ENCODE measurements around the gene TNK1. TPM values are rescaled to one million over a fixed set of nuclear protein-coding genes. Genes with fewer than 3 reads are reported as not detected.

TNK1 gene
- polyA plus RNA-seq, 1 of the 3 experiments (the other 2 are of a cell fraction), result 0.64 TPM

DNA sequence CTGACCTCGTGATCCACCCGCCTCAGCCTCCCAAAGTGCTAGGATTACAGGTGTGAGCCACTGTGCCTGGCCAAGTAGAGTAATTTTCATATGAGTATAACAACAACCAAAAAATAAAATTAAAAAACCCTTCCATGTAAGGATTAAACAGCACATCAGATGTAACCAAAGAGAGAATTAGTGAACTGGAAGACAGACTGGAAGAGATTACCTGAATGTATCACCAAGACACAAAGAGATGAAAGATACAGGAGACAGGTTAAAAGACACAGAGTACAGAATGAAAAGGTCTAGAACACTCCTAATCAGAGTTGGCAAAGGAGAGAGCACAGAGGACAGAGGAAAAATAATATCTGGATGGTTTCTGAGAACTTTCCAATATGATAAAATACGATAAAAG is 1.8 kb upstream of the TNK1 start:
- H3F3A ChIP-seq (replicated peaks; ENCODE audit: insufficient read depth), result no peaks in the 10 kb centered on the region
- TF ChIP-seq RXRA (IDR thresholded peaks at IDR 0.05; ENCODE audit: borderline replicate concordance, low read depth) (no peak), TAF1 (IDR thresholded peaks at IDR 0.05; ENCODE audit: borderline replicate concordance, low read depth, low read length) (no peak)
- TF ChIP-seq, protein P1, sequence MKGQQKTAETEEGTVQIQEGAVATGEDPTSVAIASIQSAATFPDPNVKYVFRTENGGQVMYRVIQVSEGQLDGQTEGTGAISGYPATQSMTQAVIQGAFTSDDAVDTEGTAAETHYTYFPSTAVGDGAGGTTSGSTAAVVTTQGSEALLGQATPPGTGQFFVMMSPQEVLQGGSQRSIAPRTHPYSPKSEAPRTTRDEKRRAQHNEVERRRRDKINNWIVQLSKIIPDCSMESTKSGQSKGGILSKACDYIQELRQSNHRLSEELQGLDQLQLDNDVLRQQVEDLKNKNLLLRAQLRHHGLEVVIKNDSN (IDR thresholded peaks at IDR 0.05; ENCODE audit: borderline replicate concordance, low read depth), result no peak
- POLR2A ChIA-PET, result no interaction called here
- no peaks in the 10 kb centered on the region for H4K20me1 ChIP-seq (ENCODE audit: insufficient read depth)
- CTCF ChIA-PET, result no interaction called here
- H3K4me3 ChIP-seq (ENCODE audit: low read depth in 2 of 2, low read length in 1 of 2), result no peak overlapping the region
- H3K9ac ChIP-seq, result no peak overlapping the region
- WGBS (ENCODE audit: low lambda C conversion rate), result 81% methylated on average over 3 of the region's 3 CpGs
- no peak overlapping the region for H2AFZ ChIP-seq (ENCODE audit: low read depth)
- H3K79me2 ChIP-seq (ENCODE audit: insufficient read depth), result no peaks in the 10 kb centered on the region
- no peaks in the 10 kb centered on the region for H3K36me3 ChIP-seq (replicated peaks in 1 of 2; ENCODE audit: control insufficient read depth in 1 of 2, insufficient read depth in 2 of 2, low read length in 1 of 2)
- H3K27me3 ChIP-seq (ENCODE audit: insufficient read depth), result peaks cover 8% of the 10 kb centered on the region; the same call in 1 of the 2 replicates
- H3K4me2 ChIP-seq, result no peak overlapping the region
- no peak overlapping the region for H3K27ac ChIP-seq (ENCODE audit: low read depth in 2 of 2, low read length in 1 of 2)
- H3K4me1 ChIP-seq (ENCODE audit: control insufficient read depth in 1 of 2, insufficient read depth in 2 of 2, low read depth in 1 of 2, low read length in 1 of 2), result peaks cover 0 to 26% of the 10 kb centered on the region in 2 experiments; a peak in 2 of 4 replicates
- H3K9me2 ChIP-seq, result no peaks in the 10 kb centered on the region
- H3K9me3 ChIP-seq, result no peaks in the 10 kb centered on the region
- DNase-seq, result no peak

DNA sequence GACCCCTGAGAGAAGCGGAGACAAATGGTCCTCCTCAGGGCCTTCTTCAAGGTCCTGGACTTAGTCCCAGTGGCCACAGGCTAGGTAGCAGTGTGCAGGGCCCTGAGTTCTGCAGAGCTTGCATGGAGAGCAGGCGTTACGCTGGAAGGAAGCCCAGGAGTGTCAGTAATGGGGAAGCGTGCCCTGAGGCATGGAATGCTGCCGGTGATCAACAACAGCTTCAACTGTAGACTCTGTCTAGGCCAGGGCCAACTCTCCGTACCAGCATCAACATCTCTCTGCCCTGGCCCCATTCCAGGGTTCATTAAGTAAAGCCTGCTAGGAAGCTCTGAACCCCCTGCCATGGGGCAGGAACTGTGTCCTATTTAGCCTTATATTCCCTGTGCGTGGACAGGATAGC is 568 bp upstream of the TNK1 start:
- Histone ChIP-seq H4K20me1 (ENCODE audit: insufficient read depth) (no peaks in the 10 kb centered on the region), H3K9ac (no peak overlapping the region), H3K4me2 (peak overlapping the region; percentile 37; the same call in 1 of the 2 replicates), H3K79me2 (ENCODE audit: insufficient read depth) (no peaks in the 10 kb centered on the region), H3K27me3 (ENCODE audit: insufficient read depth) (peaks cover 8% of the 10 kb centered on the region; the same call in 1 of the 2 replicates), H3K36me3 (replicated peaks in 1 of 2; ENCODE audit: control insufficient read depth in 1 of 2, insufficient read depth in 2 of 2, low read length in 1 of 2) (no peaks in the 10 kb centered on the region), H3K9me2 (no peaks in the 10 kb centered on the region), H2AFZ (ENCODE audit: low read depth) (no peak overlapping the region), H3K27ac (ENCODE audit: low read depth in 2 of 2, low read length in 1 of 2) (no peak overlapping the region), H3K4me1 (ENCODE audit: control insufficient read depth in 1 of 2, insufficient read depth in 2 of 2, low read depth in 1 of 2, low read length in 1 of 2) (peaks cover 0 to 32% of the 10 kb centered on the region in 2 experiments; a peak in 2 of 4 replicates), H3K4me3 (ENCODE audit: low read depth in 2 of 2, low read length in 1 of 2) (no peak overlapping the region), H3F3A (replicated peaks; ENCODE audit: insufficient read depth) (no peaks in the 10 kb centered on the region), H3K9me3 (no peaks in the 10 kb centered on the region)
- TF ChIP-seq TAF1 (IDR thresholded peaks at IDR 0.05; ENCODE audit: borderline replicate concordance, low read depth, low read length) (no peak), CHD2 (IDR thresholded peaks at IDR 0.05; ENCODE audit: low read length, partially characterized antibody) (no peak), SMC3 (IDR thresholded peaks at IDR 0.05; ENCODE audit: low read depth, low read length) (no peak), FOXJ3 (CRISPR knock-in tag; IDR thresholded peaks at IDR 0.05) (no peak), NRF1 (IDR thresholded peaks at IDR 0.05; ENCODE audit: low read depth, low read length) (no peak), RXRA (IDR thresholded peaks at IDR 0.05; ENCODE audit: borderline replicate concordance, low read depth) (no peak), EZH2phosphoT487 (IDR thresholded peaks at IDR 0.05; ENCODE audit: borderline replicate concordance, low read depth) (no peak), FOXM1 (IDR thresholded peaks at IDR 0.05; ENCODE audit: low read depth) (no peak), YY1 (IDR thresholded peaks at IDR 0.05; ENCODE audit: low read depth) (no peak), RFX5 (IDR thresholded peaks at IDR 0.05; ENCODE audit: low read length) (no peak), NFIC (IDR thresholded peaks at IDR 0.05; ENCODE audit: borderline replicate concordance) (no peak), ELF1 (IDR thresholded peaks at IDR 0.05) (no peak), EP300 (IDR thresholded peaks at IDR 0.05; ENCODE audit: borderline replicate concordance in 1 of 2, low read depth in 1 of 2, low read length in 1 of 2) (no peak)
- TF ChIP-seq, protein P2, sequence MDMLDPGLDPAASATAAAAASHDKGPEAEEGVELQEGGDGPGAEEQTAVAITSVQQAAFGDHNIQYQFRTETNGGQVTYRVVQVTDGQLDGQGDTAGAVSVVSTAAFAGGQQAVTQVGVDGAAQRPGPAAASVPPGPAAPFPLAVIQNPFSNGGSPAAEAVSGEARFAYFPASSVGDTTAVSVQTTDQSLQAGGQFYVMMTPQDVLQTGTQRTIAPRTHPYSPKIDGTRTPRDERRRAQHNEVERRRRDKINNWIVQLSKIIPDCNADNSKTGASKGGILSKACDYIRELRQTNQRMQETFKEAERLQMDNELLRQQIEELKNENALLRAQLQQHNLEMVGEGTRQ (IDR thresholded peaks at IDR 0.05; ENCODE audit: borderline replicate concordance, low read depth, low read length), result no peak
- TF ChIP-seq, protein P1 (IDR thresholded peaks at IDR 0.05; ENCODE audit: borderline replicate concordance, low read depth), result no peak
- TF ChIP-seq, protein P3, sequence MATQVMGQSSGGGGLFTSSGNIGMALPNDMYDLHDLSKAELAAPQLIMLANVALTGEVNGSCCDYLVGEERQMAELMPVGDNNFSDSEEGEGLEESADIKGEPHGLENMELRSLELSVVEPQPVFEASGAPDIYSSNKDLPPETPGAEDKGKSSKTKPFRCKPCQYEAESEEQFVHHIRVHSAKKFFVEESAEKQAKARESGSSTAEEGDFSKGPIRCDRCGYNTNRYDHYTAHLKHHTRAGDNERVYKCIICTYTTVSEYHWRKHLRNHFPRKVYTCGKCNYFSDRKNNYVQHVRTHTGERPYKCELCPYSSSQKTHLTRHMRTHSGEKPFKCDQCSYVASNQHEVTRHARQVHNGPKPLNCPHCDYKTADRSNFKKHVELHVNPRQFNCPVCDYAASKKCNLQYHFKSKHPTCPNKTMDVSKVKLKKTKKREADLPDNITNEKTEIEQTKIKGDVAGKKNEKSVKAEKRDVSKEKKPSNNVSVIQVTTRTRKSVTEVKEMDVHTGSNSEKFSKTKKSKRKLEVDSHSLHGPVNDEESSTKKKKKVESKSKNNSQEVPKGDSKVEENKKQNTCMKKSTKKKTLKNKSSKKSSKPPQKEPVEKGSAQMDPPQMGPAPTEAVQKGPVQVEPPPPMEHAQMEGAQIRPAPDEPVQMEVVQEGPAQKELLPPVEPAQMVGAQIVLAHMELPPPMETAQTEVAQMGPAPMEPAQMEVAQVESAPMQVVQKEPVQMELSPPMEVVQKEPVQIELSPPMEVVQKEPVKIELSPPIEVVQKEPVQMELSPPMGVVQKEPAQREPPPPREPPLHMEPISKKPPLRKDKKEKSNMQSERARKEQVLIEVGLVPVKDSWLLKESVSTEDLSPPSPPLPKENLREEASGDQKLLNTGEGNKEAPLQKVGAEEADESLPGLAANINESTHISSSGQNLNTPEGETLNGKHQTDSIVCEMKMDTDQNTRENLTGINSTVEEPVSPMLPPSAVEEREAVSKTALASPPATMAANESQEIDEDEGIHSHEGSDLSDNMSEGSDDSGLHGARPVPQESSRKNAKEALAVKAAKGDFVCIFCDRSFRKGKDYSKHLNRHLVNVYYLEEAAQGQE (IDR thresholded peaks at IDR 0.05; ENCODE audit: low read depth, low read length), result no peak
- TF ChIP-seq, protein P4, sequence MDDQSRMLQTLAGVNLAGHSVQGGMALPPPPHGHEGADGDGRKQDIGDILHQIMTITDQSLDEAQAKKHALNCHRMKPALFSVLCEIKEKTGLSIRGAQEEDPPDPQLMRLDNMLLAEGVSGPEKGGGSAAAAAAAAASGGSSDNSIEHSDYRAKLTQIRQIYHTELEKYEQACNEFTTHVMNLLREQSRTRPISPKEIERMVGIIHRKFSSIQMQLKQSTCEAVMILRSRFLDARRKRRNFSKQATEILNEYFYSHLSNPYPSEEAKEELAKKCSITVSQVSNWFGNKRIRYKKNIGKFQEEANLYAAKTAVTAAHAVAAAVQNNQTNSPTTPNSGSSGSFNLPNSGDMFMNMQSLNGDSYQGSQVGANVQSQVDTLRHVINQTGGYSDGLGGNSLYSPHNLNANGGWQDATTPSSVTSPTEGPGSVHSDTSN (IDR thresholded peaks at IDR 0.05), result no peak
- peak; percentile 54 for DNase-seq
- ChIA-PET POLR2A (interaction anchor here (0.6 to 1.2 kb wide), 4 partner anchors 23 to 333 kb away, joined by 3 to 4 read pairs (median 3); partner anchors contain the start of gene TMEM256), CTCF (interaction anchor here (1.1 to 1.3 kb wide), 5 partner anchors 9 to 180 kb away, joined by 3 to 11 read pairs (median 5); no protein-coding TSS in a partner anchor)
- 59% methylated on average over 7 of the region's 7 CpGs for WGBS (ENCODE audit: low lambda C conversion rate)
